HG03354 (cell line): Measurements from ENCODE around the gene CD36.

Source experiments
- ATAC-seq: cut with Tn5 transposase; IDR thresholded peaks from one replicate; pipeline ENCODE4 v1.9.1; 2021; ENCODE audit warnings: mild to moderate bottlenecking; ENCODE audit not compliant: unreplicated experiment, poor library complexity, severe bottlenecking

CD36 gene

DNA sequence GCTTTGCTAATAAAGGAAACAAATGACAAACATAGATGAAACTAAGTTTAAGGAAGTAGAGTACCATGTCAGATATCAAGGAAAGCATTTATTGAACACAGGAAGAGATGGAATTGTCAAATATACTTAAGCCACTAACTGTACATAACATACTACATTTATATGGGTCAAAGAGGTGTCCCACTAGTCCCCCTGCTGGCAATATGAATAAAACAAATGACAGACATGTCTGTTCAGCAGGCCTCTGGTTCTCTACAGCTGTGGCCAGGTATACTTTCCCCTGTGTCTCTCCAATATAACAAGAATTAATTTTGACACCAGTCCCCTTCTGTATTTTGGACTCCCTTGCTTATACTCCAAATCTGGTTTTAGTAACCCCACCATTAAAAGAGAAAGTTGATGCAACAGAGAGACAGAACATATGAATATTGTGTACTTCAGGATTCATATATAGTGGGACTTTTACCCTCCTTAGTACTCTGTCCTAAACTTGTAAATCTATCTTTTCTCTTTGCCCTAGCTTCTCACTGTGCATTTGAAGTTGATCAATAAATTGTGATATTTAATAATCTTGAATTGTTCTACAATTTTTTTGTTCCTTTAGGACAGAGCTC, 42.9 kb downstream of the CD36 start:
- peak; percentile 83 for ATAC-seq

DNA sequence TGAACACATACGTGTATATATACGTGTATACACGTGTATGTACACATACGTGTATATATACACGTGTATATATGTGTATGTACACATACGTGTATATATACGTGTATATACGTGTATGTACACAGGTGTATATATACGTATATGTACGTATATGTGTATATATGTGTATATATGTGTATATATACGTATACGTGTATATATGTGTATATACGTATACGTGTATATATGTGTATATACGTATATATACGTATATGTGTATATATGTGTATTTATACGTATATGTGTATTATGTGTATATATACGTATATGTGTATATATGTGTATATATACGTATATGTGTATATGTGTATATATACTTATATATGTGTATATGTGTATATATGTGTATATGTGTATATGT, 44.3 kb downstream of the CD36 start:
- ATAC-seq = no peak

DNA sequence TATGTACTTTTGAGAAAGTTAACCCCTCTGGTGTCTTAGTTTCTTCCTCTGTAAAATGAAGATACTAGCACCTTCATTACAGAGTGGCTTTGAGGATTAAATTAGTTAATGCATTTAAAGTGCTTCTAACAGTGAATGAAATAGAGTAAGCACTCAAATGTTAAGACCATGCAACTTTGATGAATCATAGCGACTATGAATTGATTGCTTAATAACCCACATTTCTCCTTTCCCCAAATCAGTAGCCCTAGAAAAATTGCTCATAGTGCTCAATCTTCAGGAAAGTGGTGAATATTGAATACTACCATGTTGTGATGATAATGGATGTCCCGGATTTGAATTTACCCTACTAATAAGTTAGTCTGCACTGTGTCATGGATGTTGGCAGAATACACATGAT, 48.1 kb downstream of the CD36 start:
- no peak for ATAC-seq

DNA sequence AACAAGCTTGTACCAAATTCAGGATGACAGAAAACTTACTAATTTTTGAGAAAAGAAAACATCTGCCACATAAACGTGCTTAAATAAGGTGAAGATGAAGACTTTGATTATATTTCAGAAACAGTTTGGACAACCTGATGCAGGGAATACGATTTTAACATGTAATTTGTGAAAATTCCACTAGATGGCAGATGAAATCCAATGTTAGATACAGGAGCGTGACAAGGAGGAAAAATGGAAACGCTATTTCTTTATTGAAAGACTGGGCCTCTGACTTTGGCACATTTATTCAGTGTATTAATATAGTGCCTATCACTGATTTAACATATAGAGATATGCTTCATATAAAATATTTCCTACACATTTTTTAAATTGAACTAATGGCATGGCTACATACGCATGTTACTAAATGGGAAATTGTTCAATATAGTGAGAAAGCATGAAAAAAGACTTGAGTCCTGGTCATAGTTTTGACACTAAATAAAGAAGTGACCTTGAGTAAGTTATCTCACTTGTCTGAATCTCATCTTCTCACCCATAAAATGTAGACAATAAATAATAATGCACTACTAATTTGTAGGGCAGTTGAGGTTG, 60.7 kb downstream of the CD36 start:
- ATAC-seq = peak; percentile 82

DNA sequence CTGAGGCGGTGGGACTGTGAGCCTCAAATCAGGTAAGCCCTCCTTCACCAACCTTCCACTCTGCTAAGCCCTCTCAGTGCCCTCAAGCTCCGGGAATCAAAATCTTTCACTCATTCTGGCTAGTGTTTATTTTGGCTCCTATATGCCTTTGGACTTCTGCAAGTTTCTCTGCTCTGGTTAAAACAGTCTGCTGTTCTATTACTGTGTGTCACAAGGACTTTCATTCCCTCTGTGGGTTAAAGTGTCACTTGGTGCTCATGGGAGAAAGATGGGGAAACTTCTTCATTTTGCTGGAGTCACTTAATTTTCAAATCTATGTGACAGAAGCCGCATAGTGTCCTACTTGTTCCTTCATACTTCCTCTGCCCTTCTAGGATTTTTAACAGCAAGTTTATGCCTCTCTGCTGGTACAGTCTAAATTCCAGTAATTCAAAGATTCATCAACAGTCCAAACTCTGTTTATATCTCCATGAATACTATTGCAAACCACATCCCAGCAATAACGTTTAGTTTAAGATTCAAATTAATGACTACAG, 61.3 kb downstream of the CD36 start:
- no peak for ATAC-seq

DNA sequence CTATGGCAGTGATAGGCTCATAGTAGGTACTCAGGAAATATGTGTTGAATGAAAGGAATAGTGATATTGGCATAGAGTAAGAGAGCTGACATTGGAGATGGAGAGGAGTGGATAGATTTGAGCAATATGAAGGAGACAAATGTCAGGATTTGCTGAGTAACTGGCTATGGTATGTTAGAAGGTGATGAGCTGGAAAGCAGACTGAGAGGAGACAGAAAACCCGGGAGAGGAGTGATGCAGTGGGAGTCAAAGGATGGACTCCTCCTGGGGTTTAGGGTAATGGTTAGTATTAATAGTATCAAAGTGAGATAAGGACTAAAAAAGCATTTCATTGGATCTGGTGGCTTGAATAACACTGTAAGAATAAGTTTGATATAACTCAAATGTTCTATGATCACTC, 64.8 kb downstream of the CD36 start:
- ATAC-seq = no peak

DNA sequence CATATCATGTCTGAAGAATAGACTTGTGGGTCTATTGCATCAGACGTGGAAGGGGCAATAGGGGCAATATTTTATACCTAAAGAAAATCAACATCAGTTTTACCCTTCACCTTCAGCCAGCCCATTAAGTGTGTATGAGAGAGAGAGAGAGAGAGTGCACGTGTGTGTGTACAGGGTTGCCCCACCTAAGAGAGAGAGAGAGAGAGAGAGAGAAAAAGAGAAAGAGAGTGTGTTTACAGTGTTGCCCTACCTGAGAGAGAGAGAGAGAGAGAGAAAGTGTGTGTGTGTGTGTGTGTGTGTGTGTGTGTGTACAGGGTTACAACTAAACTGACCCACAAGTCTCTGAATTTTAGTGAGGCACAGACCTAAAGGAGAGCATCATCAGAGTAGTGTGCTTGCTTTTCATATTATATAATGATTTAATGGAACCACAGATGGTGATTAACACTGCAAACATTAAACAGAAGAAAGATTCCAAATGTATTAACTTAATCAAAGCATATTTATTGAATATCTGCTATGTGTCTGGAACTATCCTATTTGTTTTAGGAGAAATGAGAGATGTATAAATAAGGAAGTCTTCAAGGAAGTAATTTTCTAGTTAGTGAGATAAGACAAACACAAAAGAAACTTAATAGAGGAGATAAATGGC, 66.8 kb downstream of the CD36 start:
- no peak for ATAC-seq

DNA sequence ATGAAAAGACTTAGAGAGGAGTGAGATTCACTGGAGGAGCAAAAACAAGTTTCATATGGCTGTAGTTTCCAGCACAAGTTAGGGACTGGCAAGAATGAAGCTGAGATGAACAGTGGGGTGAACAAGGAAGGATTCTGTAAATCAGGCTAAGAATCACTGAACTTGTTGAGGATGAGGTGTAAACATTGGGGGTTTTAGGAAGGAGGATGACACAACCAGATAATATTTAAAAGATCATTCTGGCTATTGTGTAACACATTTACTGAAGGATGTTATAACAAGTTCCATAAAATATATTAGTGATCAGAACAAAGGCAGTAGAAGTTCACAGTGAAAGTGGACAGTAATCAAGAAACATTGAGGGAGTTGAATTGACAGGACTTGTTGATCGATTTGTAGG, 68.9 kb downstream of the CD36 start:
- ATAC-seq = no peak

DNA sequence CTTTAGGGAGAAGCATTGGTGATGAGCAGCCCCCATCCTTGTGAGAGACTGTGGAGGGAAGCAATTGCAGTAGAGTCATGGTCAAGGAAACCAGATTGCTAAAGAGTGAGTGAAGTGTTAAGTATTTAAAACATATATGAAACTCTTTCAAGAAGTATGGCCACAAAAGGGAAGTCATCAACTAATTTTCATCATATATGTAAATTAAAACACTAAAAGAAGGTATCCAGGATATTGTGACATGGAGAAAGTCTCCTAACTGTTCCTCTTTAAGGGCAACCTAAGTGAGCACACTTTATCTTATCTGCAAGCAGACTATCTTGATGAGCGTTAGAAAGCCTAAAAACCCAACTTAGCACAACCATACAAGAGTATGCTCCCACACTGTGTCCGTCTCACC, 69.7 kb downstream of the CD36 start:
- no peak for ATAC-seq

DNA sequence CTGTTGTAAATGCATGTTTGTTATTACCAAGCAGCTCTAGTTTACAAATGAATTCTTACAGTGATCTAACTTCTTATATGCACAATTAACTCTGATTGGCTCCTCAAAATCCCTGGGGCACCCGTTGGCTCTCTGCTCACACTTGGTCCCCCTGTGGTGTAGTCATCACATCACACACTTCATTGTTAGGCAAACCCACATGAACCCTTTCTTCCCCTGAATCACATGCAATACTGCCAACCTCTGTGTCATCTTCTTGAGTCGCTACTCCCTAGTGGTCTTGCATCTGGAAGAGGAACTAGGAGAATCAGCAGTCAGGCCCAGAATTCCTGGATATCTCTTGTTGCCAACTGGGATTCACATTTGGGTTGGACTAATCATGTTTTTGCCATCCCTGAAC, 73.1 kb downstream of the CD36 start:
- no peak for ATAC-seq

DNA sequence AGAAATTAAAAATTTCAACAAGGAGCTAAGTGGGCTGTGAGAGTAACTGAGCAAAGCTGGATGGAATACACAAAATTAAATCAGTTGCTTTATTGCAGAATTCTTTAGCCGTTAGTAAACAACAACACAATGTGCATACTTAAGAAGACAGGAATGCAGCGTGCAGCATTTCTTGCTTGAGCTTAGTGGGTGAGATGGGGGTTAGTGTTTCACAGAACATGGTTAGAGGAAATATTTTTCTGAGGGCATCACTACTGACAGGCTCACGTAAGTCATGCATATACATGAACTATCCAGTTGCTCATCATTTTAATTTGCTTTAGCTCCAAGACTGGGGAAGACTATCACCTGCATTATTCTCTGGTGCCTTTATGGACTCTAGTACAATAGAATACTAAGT, 80.8 kb downstream of the CD36 start:
- no peak for ATAC-seq

DNA sequence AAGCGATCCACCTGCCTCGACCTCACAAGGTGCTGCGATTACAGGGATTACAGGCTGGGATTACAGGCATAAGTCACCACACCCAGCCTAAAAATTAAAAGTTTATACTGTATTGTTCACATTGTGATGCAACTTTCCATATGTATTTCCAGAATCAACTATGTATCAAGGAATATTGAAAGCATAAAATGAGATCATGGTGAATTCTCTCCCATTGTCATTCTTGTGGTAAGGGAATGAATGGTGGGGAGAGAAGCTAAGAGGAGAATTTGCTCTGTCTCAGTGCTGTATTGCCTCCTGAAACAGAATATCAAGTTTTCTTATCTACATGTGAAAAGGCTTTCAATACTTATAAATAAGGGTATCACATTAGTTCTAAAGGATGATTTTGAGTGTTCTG, 81.7 kb downstream of the CD36 start:
- ATAC-seq = no peak

DNA sequence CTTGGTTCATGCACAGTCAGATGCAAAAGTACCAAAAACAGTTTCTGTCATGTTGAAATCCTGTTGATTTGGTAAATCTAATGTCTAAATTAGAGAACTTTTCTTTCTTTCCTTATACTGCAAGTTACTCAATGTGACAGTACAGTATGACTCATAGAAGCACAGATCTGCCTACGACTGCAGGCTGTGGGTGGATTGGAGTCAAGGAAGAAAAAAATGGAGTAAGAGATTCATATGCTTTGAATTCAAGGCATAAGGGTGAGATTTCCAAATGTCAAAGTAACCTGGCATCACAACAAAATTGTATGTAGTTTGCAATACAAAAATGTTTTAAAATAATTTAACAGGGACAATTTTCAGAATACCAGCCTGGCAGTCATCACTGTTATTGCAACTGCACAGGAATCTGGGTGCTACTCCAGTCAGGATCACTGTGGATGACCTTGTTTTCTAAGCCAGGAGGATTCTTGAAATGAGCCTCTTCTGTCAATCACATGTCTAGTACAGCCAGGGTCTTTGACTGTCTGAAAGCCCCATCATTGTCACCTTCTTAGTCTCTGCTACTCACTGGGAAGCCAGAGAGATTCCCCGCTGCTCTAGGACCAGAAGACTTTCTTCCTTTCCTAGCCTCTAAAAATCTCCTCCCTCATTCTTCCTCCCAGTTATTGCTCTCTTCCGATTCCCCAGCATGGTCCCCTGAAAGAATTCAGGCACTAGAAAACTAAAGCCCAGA, 83.6 kb downstream of the CD36 start:
- no peak for ATAC-seq

DNA sequence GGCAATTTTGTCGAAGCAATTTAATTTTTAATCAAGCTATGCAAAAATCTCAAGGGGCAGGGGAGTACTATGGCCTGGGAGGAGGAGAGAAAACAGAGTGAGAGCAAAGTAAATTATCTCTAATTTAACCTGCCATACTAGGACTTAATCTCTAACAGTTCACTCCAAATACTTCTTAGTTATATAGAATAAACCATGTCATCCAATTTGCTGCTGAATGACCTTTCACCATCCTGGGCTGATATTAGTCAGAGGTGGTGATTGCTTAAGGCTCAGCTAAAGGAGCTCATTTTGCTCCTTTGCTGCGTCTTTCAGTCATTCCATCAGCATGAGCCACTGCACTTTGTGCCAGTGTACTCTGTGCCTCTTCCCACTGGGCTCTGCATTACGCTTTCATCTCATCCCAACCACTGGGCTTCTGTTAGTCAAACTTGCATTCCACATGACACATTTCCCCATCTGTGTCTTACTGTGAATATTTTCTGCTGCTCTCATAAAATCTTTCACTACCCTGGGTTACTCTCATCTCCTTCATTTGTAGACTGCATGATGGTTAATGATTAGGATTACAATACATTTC, 84.3 kb downstream of the CD36 start:
- no peak for ATAC-seq

DNA sequence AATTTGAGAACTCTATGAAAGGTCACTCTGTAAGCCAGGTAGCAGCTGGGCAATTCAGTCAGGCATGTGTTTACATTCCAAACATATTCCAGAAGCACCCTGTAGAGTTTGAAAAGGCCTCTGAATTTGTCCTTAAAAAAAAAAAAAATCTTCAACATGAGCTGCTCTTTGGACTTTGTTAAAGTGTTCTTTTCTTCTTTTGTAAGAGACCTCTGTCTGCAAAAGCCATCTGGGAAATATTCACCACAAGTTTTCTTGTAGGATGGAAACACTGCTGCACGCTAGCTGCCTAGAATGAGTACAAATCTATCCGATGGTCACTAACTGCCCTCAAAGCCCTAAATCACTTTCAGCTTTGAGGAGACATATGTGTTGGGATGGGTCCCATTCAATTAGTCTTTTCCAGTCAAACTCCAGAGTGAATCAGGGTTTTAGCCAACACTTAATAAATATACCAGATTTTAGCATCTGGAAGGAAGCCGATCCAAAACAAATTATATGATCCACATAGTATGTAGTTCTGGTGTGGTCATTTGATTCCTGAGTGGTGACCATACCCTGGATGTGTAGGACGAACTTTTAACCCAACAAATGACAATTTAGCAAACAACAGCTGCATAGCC, 85.9 kb downstream of the CD36 start:
- no peak for ATAC-seq

DNA sequence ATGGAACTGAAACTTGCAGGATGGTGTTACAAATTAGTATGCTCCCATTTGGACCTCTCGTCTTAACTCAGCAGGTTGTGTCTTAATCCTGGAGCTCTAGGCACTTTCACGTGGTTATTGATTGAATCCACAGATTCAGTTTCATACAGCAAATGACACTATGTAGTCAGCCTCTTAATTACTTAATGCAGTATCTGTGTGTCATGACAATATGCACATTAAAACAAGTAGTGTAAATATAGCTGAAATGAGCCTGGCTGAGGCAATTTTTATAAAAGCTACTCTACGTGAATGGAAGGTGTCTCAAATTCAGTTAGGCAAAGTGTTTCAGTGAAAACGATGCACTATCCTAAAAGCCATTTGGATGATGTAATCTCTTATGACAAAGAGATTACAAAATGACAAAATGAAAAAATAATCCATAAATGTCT, 86.8 kb downstream of the CD36 start:
- no peak for ATAC-seq
